Skin epidermis (tissue), 12 donors: ENCODE measurements around the gene TEAD4.

ENCODE experiments used
- H3K27ac ChIP-seq, 21 experiments: fragments of 200-600 bp; sonication (generic) in 11 of 21; one replicate each; pipeline ENCODE4 v1.5.0; 2020; ENCODE audit warnings: mild to moderate bottlenecking in 3 of 21, inconsistent platforms in 2 of 21, moderate library complexity in 2 of 21
- H3K4me3 ChIP-seq, 7 experiments: fragments of 200-600 bp; sonication (generic) in 2 of 7; one replicate each; pipeline ENCODE4 v1.5.0; 2020; ENCODE audit warnings: inconsistent platforms in 2 of 7, mild to moderate bottlenecking in 2 of 7, moderate library complexity in 1 of 7

The TEAD4 gene

DNA sequence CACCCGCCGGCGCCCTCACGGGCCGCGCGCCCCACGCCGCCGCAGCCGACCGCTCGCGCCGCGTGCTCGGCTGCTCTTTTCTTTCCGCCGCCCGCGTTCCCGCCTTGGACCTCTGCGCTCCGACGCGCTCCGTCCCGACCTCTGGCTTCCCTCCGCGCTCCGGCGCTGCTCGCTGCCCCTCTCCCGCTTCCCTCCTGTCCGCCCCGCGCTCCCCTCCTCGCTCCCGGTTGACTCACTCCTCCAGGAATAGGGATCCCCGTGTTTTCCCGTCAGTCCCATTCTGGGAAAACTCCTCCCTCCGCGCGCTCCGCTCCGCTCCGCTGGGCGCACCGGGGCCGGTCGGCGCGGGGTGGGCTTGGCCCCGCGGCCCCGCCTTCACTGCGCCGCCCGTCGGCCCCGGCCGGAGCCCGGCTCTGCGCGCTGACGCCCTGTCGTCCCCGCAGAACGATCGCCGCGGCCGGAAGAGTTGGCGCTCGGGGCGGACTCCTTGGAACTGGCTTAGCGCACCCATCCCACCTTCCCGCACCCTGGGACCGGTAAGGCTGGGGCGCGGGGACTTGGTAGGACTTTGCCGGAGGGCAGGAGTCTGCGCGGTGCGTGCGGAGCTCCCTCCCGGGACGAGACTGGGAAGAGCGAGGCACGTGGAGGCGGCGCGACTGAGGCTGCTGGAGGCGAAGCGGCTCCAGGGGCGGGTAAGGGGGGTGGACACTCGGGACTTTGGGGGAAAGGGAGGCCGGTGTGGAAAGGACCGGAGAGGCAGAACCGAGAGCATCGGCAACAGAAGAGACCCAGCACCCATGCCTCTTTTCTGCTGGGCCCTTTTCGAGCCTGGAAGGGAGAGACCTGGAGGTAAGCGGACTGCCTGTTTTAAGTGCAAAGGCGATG is 550 bp downstream of the TEAD4 start:
- peak overlapping the region; percentile 35 to 60 (median 54) for H3K4me3 ChIP-seq
- peak overlapping the region; percentile 22 to 91 (median 74) for H3K27ac ChIP-seq

DNA sequence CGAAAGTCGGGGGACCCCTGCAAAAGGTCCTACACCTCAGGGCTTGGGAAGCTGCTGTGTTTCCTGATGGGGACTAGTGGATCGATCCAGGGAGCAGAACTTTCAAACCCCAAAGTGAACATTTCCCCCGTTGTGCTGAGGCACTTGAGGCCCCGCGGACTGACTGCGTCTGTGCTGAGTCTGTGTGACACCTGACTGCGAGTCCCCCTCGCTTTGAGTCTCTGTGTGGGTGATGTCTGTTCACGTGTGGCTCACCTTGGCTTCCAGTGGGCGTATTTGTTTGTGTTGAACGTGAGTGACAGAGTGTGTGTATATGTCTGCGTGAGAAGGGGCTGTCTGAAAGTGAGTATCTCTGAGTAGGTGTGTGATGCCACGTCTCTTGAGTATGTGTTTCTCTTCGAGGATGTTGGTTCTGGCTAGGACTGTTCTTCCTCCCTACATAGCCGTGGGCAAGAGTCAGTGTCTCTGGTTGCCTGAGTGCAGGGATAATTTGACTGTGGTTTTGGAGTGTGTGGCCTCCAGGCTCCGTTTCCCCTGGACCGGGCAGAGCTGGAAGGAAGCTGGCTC is 1.3 kb downstream of the TEAD4 start:
- peak overlapping the region in 18 of 21 experiments; percentile 22 to 91 (median 74) for H3K27ac ChIP-seq
- peak overlapping the region; percentile 35 to 60 (median 54) for H3K4me3 ChIP-seq

DNA sequence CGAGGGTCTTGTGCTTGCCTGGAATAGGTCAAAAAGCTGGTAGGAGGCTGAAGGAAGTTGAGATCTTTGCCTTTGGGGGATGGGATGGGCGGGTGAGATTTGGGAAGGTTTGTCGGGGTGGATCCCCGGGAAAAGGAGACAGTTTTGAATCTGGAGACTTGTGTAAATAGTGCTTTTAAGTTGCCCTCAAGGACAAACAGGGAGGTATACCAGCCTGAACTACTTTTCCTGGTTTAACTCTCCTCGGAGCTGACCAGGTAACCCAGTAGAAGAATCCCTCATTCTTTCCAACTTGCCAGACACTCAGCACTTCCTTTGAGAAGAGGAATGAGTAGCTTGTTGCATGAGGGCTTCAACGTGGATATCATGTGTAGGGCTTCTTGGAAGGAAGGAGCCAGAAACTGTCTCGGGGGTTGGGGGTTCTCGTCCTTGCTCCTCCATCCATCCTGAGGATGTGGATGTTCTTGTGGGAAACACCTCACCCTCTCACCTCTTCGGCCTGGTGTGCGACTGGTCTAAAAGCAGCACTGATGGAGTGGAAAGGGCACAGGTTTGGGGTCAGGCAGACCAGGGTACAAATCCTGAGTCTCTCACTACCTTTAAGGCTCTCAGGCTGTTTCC is 1.9 kb downstream of the TEAD4 start:
- H3K27ac ChIP-seq = peak overlapping the region in 7 of 21 experiments; percentile 37 to 83 (median 79)
- peak overlapping the region in 5 of 7 experiments; percentile 35 to 60 (median 54) for H3K4me3 ChIP-seq

DNA sequence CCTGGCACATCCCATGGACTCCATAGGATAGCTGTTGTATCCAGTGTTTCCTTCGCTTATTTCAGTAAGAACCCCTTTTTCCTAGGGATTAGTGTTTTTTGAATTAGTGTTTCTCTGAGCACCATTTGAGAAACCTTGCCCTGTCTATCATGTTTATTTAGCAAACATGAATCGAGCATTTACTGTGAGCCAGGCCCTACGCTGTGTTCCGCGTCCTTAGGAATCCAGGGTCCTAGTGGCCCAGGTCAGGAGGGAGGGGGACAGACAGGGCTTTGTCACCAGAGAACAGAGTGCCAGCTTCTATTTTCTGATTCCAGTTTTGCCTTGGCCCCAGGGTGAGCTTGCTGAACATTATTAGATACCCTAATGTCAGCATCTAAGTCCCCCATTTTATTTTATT is 2.5 kb downstream of the TEAD4 start:
- Histone ChIP-seq H3K4me3 (no peak overlapping the region), H3K27ac (peak overlapping the region in 1 of 21 experiments; percentile 37)

DNA sequence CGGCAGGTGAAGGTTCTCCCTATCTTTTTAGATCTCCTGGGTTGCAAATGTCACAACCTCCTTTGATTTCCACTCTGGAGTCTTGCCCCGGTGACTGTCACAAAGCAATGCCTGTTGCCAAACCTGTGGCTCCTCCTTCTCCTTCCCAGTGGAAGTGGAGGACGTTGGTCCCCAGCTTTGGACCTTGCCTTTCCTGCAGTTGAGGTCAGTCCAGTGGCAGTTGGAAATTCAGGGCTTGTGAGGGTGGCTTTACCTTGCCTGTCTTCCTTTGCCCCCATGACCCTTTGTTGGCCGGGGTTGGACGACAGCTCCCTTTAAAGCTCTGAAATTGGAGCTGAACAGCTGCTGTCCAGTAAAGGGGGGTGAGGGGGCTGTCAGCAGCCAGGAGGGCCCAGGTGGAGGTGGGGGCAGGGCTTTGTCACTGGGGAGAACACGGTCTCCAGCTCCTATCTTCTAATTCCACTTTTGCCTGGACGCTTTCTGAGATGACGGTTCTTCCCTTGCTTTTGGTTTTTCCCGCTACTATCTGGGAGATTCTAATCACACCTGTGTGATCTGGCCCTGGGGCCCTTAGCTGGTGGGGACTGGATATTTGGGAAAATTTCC is 4.1 kb downstream of the TEAD4 start:
- Histone ChIP-seq H3K4me3 (no peak overlapping the region), H3K27ac (peak overlapping the region in 4 of 21 experiments; percentile 4 to 45 (median 19))

DNA sequence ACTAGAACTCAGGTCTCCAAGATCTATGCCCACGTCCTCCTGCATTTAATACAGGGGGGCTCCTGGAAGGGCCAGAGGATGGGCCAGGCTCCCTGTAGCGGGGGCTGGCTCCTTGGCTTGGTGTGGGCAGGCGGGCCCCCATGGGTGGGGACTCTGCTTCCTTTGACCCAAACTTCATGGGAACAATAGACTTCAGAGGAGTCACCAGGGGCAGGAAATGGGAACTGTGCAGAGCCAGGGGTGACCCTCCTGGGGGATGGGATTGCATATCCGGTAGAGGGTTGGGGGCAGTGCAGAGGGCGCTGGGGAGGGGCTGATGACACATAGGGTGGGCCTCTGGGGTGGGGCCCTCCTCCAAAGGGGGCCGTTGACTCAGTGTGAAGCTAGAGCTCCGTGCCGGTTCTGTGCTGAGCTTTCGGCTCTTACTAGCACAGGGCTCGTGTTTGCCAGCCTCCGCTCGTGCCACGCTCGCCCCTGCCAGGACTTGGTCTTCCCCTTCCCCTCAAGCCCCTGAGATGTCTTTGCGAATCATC is 4.6 kb downstream of the TEAD4 start:
- H3K27ac ChIP-seq = peak overlapping the region in 6 of 21 experiments; percentile 4 to 45 (median 22)
- H3K4me3 ChIP-seq = no peak overlapping the region

DNA sequence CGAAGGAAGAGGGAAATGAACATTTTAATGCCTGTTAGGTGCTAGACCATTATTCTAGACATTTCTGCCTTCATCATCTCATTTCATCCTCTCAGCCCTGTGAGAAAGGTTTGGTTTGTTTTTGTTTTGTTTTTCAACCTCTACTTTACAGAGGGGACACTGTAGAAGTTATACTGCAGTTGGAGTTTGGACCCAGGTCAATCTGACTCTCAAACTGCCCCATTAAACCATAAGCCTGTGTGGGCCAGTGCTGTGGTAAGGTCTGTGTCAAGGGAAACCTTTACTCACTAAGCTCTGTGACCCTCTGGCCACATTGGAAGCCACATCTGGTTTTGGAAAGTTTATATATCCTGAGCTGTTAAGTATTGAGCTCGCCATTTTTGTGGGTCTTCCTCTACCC is 8.5 kb downstream of the TEAD4 start:
- H3K4me3 ChIP-seq = no peak overlapping the region
- no peak overlapping the region for H3K27ac ChIP-seq

DNA sequence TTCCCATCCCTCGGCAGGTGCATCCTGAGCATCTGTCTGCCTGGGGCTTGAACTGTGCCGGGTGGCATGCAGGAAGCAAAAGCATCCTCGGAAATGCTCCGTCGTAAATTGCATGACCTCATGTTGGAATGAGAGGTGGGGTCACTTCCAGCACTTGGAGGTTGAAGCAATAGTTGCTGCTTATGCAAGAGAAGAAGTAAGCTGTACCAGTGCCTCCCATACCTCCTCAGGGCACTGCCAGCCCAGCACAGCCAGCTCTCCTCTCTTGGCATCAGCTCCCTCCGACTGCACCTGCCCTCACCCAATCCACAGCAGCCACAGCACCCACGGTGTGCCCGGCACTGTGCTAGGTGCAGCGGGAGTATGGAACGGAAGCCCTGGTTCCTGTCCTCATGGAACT is 11.5 kb downstream of the TEAD4 start:
- Histone ChIP-seq H3K4me3 (no peak overlapping the region), H3K27ac (no peak overlapping the region)

DNA sequence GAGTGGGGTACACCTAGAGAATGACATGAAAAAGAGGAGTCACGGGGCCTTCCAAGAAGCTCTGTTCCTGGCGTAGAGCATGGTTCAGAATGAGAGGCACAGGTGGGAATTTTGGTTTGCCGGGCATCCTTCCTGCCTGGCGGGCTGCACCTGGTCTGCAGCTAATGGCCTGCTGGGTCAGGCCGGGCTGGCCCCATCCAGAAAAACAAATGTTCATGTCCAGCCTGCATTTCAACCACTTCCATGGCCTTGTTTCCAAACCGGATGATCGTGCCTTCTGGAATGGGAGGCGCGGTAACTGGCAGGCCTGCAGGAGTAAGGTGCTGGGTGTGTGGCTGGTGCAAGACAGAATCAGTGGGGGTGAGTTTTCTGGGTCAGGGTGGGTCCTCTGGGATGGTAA is 14.4 kb downstream of the TEAD4 start:
- H3K27ac ChIP-seq = peak overlapping the region in 1 of 21 experiments; percentile 14
- H3K4me3 ChIP-seq = no peak overlapping the region

DNA sequence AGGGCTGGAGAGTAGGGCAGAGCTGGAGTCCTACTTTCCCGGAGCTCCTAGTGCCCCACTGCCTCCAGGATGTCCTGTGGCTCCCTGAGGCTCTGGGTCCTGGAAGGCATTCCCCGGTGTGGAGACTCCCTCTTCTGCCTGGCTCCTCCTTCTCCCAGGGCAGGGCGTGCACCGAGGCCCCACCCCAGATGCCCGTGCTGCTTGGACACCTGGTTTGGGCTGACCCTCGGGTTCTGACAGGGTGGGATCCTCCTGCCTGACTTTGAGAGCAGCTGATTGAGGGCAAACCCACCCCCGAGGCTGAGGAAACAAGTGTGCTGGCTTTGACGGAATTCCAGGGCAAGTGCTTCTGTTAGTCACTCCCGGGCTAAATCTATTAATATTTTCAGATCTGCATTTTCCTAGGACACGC is 15.4 kb downstream of the TEAD4 start:
- Histone ChIP-seq H3K4me3 (no peak overlapping the region), H3K27ac (no peak overlapping the region)

DNA sequence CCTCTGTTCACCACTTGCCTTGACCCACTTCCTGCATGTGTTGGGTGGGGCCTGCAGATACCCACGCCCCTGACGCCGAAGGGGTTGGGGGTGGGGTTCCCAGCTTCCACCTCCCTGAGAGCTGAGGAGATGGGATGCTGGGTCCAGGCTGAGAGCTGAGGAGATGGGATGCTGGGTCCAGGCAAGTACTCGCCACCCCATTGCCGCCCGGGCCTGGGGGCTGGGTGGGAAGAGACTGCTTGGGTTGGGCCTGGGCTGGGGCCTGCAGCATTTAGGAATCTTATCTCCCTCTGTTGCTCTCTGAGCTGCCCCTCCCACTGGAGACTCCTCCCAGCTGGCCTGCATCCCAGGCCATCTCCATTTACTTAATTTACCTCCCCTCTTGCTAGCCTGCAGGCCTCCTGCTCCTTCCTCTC is 17.4 kb downstream of the TEAD4 start:
- H3K4me3 ChIP-seq = no peak overlapping the region
- H3K27ac ChIP-seq = no peak overlapping the region

DNA sequence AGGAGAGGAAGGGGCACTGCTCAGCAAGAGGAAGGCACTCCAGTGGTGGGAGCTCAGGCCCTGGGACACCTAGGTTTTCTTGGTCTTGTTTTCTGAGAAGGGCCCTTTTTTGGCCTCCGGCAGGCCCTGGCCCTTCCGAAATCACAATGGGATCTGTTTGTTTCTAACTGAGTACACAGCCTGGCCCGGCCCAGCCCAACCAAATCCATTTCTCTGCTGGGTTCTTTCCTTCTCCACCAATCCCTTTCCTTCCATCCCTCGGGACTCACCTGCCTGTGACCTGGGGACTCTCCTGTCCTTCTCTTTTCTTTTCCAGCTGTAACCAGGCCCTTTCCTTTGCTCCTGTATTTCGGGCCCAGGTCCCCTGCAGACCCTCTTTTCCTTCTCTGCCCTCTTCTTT is 18.6 kb downstream of the TEAD4 start:
- H3K27ac ChIP-seq = no peak overlapping the region

DNA sequence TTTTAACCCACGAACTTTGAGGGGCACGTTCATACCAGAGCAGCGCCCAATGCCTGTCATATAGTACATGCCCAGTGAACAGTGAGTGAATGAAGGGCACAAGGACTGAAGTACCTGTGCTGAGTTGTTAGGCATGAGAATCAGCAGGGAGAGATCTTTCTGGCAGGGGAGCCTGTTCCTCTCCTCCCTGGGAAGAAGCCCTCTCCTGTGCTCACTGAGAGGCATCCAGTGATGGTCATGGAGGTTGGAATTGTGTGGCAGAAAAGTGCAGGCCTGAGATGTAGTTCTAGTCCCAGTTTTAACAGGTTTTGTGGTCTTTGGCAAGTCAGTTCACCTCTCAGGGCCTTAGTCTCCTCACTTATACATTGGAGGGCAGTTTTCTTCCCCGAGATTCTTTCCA is 20.6 kb downstream of the TEAD4 start:
- Histone ChIP-seq H3K27ac (no peak overlapping the region), H3K4me3 (no peak overlapping the region)

More for the DNA sequence above, 18.6 kb downstream of the TEAD4 start:
- H3K4me3 ChIP-seq = no peak overlapping the region

DNA sequence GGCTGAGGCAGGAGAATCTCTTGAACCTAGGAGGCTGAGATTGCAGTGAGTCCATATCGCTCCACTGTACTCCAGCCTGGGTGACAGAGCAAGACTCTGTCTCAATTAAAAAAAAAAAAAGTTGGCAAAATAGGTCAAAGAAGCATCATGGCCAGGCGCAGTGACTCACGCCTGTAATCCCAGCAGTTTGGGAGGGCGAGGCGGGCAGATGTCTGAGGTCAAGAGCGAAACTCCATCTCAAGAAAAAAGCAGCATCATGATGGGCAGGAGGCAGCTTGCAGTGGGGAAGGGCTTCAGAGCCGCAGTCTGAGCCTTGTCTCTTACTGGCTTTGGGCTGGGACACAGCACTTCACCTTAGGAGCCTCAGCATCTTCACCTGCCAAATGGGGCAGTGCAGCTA is 21.4 kb downstream of the TEAD4 start:
- Histone ChIP-seq H3K27ac (no peak overlapping the region), H3K4me3 (no peak overlapping the region)

DNA sequence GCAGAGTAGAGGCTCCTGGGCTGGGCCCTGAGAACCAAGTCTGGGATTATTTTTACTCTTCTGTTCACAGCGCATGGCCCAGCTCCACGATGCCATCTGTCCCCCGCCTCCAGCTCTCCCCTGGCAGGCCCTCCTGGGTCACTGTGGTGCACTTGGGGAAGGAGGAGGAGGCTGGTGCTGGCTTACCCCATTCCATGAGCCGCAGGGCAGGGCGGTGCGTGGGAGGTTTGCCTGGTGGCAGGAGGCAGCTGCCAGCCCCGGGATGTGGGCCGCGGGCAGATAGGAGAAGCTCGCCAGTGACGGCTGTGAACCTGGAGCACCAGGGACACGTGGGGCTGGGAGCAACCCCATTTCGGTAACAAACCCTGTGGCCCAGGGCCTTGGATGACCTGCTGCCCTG is 23.2 kb downstream of the TEAD4 start:
- no peak overlapping the region for H3K27ac ChIP-seq
- H3K4me3 ChIP-seq = no peak overlapping the region

DNA sequence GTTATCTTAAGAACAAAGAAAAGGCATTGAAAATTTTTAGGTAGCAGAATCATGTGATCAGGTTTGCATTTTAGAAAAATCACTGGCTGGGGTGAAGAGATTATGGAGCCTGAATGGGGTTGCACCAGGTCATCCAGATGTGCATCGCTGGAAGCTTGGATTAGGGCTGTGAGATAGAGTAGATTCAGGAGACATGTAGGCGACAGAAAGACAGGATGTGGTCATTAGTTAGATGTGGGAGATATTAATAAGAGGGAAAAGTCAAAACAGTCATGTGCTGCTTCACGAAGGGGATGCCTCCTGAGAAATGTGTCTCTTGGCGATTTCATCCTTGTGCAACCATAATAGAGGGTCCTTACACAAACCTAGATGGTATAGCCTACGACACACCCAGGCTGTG is 25.1 kb downstream of the TEAD4 start:
- Histone ChIP-seq H3K4me3 (no peak overlapping the region), H3K27ac (no peak overlapping the region)

DNA sequence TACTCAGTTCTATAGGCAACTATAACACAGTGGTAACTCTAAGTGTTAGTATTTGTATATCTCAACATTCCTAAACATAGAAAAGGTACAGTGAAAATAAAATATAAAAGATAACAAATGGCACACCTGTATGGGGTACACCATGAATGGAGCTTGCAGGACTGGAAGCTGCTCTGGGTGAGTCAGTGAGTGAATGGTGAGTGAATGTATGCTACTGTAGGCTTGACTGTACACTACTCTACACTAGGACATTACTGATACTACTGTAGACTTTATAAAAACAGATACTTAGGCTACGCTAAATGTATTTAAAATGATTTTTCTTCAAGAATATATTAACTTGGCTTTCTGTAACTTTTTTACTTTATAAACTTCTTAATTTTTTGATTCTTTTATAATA is 25.5 kb downstream of the TEAD4 start:
- H3K4me3 ChIP-seq = no peak overlapping the region
- no peak overlapping the region for H3K27ac ChIP-seq

DNA sequence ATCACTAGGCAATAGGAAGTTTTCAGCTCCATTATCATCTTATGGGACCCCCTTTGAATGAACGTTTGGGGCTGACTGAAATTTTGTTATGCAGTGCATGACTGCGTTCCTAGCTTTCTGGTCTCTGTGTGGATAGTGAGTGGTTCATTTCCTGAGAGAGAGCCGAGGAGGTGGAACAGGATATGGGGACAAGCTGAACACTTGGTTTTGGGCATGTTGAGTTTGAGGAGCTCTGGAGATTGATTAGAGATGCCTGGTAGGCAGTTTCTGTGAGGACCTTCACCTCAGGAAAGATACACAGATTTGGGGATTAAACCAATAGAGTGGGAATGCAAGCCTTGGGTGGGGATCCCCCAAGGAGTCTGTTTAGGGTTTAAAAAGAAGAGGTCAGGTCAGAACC is 27.7 kb downstream of the TEAD4 start:
- Histone ChIP-seq H3K27ac (no peak overlapping the region), H3K4me3 (no peak overlapping the region)

DNA sequence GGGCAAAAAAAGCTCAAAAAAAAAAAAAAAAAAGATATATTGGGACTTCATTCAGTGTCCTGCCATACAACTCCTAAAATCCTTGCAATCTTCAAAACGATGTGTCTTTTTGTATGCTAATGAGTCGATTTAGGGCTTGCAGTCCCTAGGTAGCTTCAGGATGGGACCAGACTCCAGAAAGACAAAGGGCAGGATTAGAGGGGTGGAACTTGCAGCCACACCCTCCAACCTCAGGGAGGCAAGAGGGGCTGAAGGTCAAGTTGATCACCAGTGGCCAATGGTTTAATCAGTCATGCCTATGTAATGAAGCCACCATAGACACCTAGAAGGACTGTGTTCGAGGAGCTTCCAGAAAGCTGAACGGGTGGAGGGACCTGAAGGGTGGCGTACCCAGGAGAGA is 29.3 kb downstream of the TEAD4 start:
- no peak overlapping the region for H3K27ac ChIP-seq

DNA sequence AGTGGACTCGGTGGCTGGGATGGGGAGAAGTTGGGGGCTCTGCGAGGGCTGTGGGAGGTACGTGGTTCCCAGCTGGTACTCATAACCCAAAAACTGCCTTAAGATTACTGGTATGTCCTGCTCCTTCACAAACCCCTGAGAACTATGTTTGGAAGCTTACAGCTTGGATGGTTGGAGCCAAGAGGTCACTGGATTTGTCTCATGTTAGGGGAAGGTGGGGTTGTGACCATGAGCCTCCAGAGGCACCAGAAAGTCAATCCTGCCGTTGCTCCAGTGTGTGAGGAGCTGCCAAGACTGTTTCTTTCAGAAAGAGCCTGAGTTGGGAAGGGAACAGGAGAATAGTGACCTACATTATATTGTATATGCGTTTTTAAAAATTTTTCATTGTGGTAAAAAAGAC is 33.5 kb downstream of the TEAD4 start:
- Histone ChIP-seq H3K4me3 (no peak overlapping the region), H3K27ac (no peak overlapping the region)

More for the DNA sequence above, 29.3 kb downstream of the TEAD4 start:
- H3K4me3 ChIP-seq = no peak overlapping the region
